Psoas muscle (tissue), 8 donors: ENCODE data around the gene GID4. TPM values are rescaled to one million over a fixed set of nuclear protein-coding genes. Genes with fewer than 3 reads are reported as not detected.
A peak's percentile ranks its signal among the peaks of the same experiment; 100 is the strongest.

Experiments
- ATAC-seq, 4 donors: fragments of 200-7000 bp; cut with Tn5 transposase; one replicate each; pipeline ENCODE4 v1.9.1; 2020; ENCODE audit warnings: moderate library complexity in 3 of 4, mild to moderate bottlenecking in 2 of 4
- DNase-seq, 2 donors: peaks; one replicate each; pipeline ENCODE4 v3.0.0-alpha.2; 2020
- H3K27ac ChIP-seq: fragments of 200-600 bp; one replicate; pipeline ENCODE4 v1.8.0; 2022
- H3K27me3 ChIP-seq, 3 donors: fragments of 200-600 bp in 1 of 3; one replicate each; pipeline versions ENCODE4 v1.6.1 to v1.8.0; 2013 to 2022; ENCODE audit warnings: low read length in 2 of 3, mild to moderate bottlenecking in 2 of 3, moderate library complexity in 1 of 3; ENCODE audit not compliant: insufficient read depth in 3 of 3
- H3K36me3 ChIP-seq, 2 donors: fragments of 200-600 bp in 1 of 2; one replicate each; pipeline versions ENCODE4 v1.6.1 to v1.8.0; 2013 to 2022; ENCODE audit warnings: low read depth in 1 of 2, mild to moderate bottlenecking in 1 of 2, moderate library complexity in 1 of 2; ENCODE audit not compliant: insufficient read depth in 1 of 2
- H3K4me1 ChIP-seq: fragments of 200-600 bp; one replicate; pipeline ENCODE4 v1.8.0; 2022
- H3K4me3 ChIP-seq: fragments of 200-600 bp; one replicate; pipeline ENCODE4 v1.8.0; 2022; ENCODE audit warnings: mild to moderate bottlenecking
- H3K9me3 ChIP-seq: fragments of 200-600 bp; one replicate; pipeline ENCODE4 v1.8.0; 2022
- WGBS, 3 donors: extraction: QIAGEN DNeasy Blood & Tissue Kit; methylation state at CpG; one replicate each; pipeline versions ENCODE4 v1.1.6 to v1.1.7; 2013; 5-methylcytosine and 5-hydroxymethylcytosine counted together
- intact Hi-C, 2 donors: fragments of 100-400 bp; cut with DNase I; formaldehyde crosslinking; loops; one replicate each; pipeline versions ENCODE4 v1.11.0 to v1.14.2; 2022
- polyA plus RNA-seq, 3 donors: library from polyadenylated mRNA; stranded (reverse); fragments of 200-250 nt; gene quantifications; one replicate each; pipeline ENCODE4 v1.2.3, GENCODE V29; 2013
- total RNA-seq, 4 donors: library from RNA; stranded (reverse); fragmentation: NEBNext Ultra II Directional in 2 of 4; extraction: Animal tissue kit (Norgen Biotek cat#: 25700) in 2 of 4; gene quantifications; one replicate each; pipeline versions ENCODE4 v1.2.1 to v1.2.4, GENCODE V29; 2021 to 2023
- TF ChIP-seq, protein P1 (sequence below): fragments of 200-600 bp; IDR thresholded peaks from one replicate; pipeline ENCODE4 v1.8.0; 2022; ENCODE audit warnings: antibody characterized with exemption
- donor health status: healthy with polysubstance abuse.
- donor health status: DM: no; HTN: no; CAD: no; lungs with moderate emphysema.
- donor health status: Bipolar disorder and iron deficiency.
- donor health status: healthy.
- donor health status: DM: yes; HTN: yes; CAD: no.
- donor health status: DM: no; HTN: no; CAD: no.
- donor health status: DM: no; HTN: no; CAD: no.
- donor health status: DM: yes; HTN: yes; CAD: no.

GID4 gene
- total and polyA plus RNA-seq, 7 donors, result 10.8 to 55.2 (median 38.0) TPM

DNA sequence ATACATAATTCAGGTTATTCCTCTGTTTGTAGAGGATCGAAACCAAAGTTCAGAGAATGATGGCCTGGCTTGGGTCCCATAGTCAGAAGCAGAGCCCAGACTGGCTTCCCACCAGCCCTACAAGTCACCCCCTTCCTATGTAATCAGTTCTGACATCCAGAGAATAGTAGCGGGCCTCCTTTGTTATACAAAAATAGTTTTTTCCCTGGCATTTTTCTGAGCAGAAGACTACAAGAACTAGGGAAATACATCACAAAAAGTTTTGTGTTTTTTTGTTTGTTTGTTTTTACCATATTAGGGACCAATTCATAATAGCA, 19.4 kb upstream of the GID4 start:
- DNase-seq (no peak), ATAC-seq (no peak)
- intact Hi-C loops, result no loop called here
- WGBS, 3 donors, result 87 to 93% (median 90%) methylated on average over 2 of the region's 2 CpGs
- Histone ChIP-seq H3K9me3 (no peaks in the 10 kb centered on the region), H3K4me1 (peaks cover 14% of the 10 kb centered on the region), H3K36me3 (peaks cover 2 to 43% of the 10 kb centered on the region in 2 donors), H3K27me3 (no peaks in the 10 kb centered on the region), H3K27ac (no peak overlapping the region), H3K4me3 (no peak overlapping the region)
- TF ChIP-seq, protein P1, sequence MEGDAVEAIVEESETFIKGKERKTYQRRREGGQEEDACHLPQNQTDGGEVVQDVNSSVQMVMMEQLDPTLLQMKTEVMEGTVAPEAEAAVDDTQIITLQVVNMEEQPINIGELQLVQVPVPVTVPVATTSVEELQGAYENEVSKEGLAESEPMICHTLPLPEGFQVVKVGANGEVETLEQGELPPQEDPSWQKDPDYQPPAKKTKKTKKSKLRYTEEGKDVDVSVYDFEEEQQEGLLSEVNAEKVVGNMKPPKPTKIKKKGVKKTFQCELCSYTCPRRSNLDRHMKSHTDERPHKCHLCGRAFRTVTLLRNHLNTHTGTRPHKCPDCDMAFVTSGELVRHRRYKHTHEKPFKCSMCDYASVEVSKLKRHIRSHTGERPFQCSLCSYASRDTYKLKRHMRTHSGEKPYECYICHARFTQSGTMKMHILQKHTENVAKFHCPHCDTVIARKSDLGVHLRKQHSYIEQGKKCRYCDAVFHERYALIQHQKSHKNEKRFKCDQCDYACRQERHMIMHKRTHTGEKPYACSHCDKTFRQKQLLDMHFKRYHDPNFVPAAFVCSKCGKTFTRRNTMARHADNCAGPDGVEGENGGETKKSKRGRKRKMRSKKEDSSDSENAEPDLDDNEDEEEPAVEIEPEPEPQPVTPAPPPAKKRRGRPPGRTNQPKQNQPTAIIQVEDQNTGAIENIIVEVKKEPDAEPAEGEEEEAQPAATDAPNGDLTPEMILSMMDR, result no peak

DNA sequence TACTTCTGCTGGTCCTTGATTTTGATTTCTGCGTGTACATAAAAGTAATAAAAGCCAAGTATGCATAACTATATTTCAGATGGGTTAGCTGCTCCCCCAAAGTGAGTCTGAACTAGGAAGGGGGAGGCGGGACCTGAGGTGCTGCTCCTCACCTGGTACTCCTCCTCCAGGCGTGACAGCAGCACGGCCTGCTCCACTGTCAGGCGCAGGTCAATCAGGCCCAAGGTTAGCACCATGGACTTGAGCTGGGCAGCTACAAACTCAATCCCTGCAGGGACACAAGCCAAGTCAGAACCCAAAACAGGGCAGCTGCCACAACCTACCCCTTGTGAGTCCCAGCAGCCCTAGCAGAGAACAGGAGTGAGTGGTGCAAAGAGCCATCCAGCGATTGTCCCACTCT, 18.2 kb upstream of the GID4 start:
- WGBS, 3 donors, result 97 to 98% (median 97%) methylated on average over 6 of the region's 6 CpGs
- Histone ChIP-seq H3K9me3 (no peaks in the 10 kb centered on the region), H3K4me3 (no peak overlapping the region), H3K4me1 (peaks cover 19% of the 10 kb centered on the region), H3K36me3 (peaks cover 2 to 36% of the 10 kb centered on the region in 2 donors), H3K27ac (no peak overlapping the region), H3K27me3 (no peaks in the 10 kb centered on the region)
- TF ChIP-seq, protein P1, result no peak
- no peak for ATAC-seq
- no peak for DNase-seq
- intact Hi-C loops, result no loop called here

DNA sequence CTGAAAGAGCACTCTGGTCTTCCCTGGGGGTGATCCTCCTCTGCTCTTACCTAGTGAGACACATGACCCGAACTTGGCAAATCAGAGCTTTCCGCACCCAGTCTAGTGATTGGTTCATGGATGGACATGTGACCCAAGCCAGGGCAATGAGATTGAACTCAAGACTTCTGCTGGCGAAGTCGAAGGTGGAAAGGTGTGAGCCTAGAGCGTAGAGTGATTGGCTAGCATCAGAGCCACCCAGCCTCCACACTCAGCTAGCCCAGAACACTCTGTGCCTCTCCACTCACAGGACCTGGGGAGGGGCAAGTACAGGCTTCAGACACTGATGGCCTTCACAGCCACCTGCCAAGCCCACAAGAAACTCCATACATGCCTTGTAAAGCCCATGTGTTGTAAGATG, 17.8 kb upstream of the GID4 start:
- Histone ChIP-seq H3K4me3 (no peak overlapping the region), H3K9me3 (no peaks in the 10 kb centered on the region), H3K36me3 (peaks cover 2 to 36% of the 10 kb centered on the region in 2 donors), H3K4me1 (peaks cover 23% of the 10 kb centered on the region), H3K27ac (no peak overlapping the region), H3K27me3 (no peaks in the 10 kb centered on the region)
- WGBS, 3 donors, result 62 to 97% (median 93%) methylated on average over 5 of the region's 5 CpGs
- intact Hi-C loops, result no loop called here
- TF ChIP-seq, protein P1, result no peak
- ATAC-seq, result peak; percentile 73 to 93 (median 82)
- DNase-seq, result peak; percentile 35 to 72

DNA sequence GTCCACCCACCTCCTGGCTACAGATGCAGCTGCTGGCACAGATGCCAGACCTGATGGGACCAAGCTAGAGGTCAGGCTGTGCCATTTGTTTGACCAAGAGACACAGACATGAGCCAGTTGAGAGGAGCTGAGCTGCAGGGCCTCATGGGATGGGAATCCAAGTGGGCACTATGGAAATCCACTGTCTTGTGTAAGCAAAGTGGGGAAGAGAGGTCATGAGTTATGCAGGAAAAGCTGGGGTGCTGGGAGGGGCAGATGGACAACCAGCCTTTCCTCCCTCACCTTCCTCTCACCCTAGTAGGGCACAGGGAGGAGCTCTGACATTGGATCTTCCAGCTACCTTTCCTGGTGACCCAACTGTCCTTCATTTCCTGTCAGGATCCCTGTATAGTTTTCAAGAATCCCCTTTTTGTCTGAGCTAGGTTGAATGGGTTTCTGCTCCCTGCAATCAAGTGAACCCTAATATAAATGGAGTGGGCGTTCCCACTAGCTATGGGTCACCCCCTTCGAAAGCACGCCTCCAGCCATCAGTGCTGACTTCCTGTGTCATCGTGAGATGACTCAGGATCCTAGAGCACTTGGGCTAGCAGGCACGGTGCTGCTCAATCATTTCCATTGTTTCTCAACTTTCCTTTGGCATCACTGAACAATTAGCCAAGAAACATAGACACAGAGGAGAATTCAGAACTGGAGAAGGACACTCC, 13.8 kb upstream of the GID4 start:
- H3K36me3 ChIP-seq, result peaks cover 2 to 20% of the 10 kb centered on the region in 2 donors
- no peak for DNase-seq
- WGBS, 3 donors, result 80 to 85% (median 83%) methylated on average over 5 of the region's 5 CpGs
- TF ChIP-seq, protein P1, result no peak
- no peak overlapping the region for H3K27ac ChIP-seq
- intact Hi-C loops, result no loop called here
- no peaks in the 10 kb centered on the region for H3K27me3 ChIP-seq
- ATAC-seq, result no peak
- no peaks in the 10 kb centered on the region for H3K9me3 ChIP-seq
- H3K4me1 ChIP-seq, result peaks cover 41% of the 10 kb centered on the region
- no peak overlapping the region for H3K4me3 ChIP-seq
